ENCODE results near the gene PHAF1.

DNA sequence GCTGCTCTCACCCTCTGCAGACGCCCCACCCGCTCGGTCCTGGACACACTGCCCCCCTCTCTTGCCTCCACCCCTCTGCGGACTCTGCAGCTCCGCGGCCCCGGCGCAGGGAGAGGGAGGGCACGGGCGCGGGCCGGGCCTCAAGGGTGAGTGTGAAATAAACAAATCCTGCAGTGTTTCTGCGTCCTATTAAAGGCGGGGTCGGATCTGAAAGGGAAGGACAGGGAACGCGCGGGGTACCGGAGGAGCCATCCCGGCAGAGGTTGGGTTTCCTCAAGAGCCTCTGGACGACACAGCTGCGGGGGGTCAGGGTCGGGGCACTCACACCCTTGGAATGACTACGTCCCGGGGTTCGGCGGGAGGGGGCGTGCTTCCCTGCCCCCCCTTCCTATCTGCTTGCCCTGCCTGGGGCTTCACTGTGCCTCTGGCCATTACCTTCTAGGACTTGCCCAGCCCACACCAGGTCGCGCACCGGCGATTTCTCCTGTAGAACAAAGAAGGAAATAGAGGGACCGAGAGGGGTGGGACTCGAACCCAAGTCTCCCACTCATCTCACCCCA lies 54.3 kb downstream of the PHAF1 start:
- TF ChIP-seq, protein P1, sequence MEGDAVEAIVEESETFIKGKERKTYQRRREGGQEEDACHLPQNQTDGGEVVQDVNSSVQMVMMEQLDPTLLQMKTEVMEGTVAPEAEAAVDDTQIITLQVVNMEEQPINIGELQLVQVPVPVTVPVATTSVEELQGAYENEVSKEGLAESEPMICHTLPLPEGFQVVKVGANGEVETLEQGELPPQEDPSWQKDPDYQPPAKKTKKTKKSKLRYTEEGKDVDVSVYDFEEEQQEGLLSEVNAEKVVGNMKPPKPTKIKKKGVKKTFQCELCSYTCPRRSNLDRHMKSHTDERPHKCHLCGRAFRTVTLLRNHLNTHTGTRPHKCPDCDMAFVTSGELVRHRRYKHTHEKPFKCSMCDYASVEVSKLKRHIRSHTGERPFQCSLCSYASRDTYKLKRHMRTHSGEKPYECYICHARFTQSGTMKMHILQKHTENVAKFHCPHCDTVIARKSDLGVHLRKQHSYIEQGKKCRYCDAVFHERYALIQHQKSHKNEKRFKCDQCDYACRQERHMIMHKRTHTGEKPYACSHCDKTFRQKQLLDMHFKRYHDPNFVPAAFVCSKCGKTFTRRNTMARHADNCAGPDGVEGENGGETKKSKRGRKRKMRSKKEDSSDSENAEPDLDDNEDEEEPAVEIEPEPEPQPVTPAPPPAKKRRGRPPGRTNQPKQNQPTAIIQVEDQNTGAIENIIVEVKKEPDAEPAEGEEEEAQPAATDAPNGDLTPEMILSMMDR (IDR thresholded peaks at IDR 0.05; ENCODE audit: borderline replicate concordance, extremely low read depth, low read length, poor library complexity, severe bottlenecking): no peak
- no peak for TF ChIP-seq EZH2 (IDR thresholded peaks at IDR 0.05; ENCODE audit: borderline replicate concordance, low read depth, low read length, severe bottlenecking)

All from DND-41 (cell line).